Prostate gland (tissue), 2 donors: ENCODE data around the gene CPM.

Experiments
- POLR2A ChIP-seq: fragments of 450-650 bp; IDR thresholded peaks from one replicate; pipeline ENCODE4 v1.6.1; 2016; ENCODE audit warnings: antibody characterized with exemption, mild to moderate bottlenecking
- POLR2AphosphoS5 ChIP-seq: sonication (generic); formaldehyde crosslinking; IDR thresholded peaks from one replicate; pipeline ENCODE4 v1.6.1; 2017; ENCODE audit warnings: antibody characterized with exemption
- TF ChIP-seq, protein P1 (sequence below), 4 experiments: fragments of 200-600 bp in 2 of 4; fragments of 450-650 bp in 2 of 4; sonication (generic) in 2 of 4; IDR thresholded peaks; 1 replicate in 3 of 4; 2 replicates in 1 of 4; pipeline ENCODE4 v1.5.1; 2016 to 2019; ENCODE audit warnings: antibody characterized with exemption in 4 of 4, mild to moderate bottlenecking in 2 of 4, moderate library complexity in 2 of 4

DNA sequence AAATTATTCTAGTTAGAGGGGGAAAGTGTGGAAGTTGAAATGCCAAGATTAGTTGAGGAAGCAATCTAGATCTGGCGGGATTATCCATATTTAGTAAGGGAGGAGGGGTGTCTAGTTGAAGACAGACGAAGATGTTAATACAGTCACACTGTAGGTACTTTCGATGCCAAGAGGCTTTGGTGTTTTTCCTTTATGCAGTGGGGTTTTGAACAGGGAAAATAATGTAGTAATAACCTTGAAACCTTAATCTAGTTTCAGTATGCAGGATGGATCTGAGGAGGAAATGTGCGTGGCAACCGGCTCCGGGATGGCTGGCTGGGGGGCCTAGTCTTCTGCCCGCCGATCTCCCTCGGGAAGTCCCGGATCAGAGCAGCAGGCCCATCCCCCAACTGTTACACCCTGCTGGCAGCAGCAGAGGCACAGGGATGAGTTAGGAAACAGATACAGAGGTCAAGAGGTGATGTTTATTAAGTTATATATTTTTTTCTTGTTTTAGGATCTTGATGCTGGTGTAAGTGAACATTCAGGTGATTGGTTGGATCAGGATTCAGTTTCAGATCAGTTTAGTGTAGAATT, 97.5 kb downstream of the CPM start:
- TF ChIP-seq, protein P1, sequence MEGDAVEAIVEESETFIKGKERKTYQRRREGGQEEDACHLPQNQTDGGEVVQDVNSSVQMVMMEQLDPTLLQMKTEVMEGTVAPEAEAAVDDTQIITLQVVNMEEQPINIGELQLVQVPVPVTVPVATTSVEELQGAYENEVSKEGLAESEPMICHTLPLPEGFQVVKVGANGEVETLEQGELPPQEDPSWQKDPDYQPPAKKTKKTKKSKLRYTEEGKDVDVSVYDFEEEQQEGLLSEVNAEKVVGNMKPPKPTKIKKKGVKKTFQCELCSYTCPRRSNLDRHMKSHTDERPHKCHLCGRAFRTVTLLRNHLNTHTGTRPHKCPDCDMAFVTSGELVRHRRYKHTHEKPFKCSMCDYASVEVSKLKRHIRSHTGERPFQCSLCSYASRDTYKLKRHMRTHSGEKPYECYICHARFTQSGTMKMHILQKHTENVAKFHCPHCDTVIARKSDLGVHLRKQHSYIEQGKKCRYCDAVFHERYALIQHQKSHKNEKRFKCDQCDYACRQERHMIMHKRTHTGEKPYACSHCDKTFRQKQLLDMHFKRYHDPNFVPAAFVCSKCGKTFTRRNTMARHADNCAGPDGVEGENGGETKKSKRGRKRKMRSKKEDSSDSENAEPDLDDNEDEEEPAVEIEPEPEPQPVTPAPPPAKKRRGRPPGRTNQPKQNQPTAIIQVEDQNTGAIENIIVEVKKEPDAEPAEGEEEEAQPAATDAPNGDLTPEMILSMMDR (IDR thresholded peaks at IDR 0.05) = no peak
- TF ChIP-seq POLR2A = no peak
- TF ChIP-seq POLR2AphosphoS5 = no peak
